GM23338 (cell line): ENCODE data around the gene TMEM61. TPM values are rescaled to one million over a fixed set of nuclear protein-coding genes. Genes with fewer than 3 reads are reported as not detected.

Experiments used
- ATAC-seq: fragments of 200-7000 bp; cut with Tn5 transposase; 3 replicates; pipeline ENCODE4 v1.9.1; 2020
- DNase-seq: peaks from one replicate; pipeline ENCODE4 v3.0.0-alpha.2; 2015; ENCODE audit warnings: low spot score
- H2AFZ ChIP-seq: fragments of 200-600 bp; sonication (generic); 2 replicates; pipeline ENCODE4 v1.8.0; 2016; ENCODE audit warnings: antibody characterized with exemption, mild to moderate bottlenecking, moderate library complexity
- H3F3A ChIP-seq: fragments of 200-600 bp; sonication (generic); replicated peaks from 2 replicates; pipeline ENCODE4 v1.8.0; 2017; ENCODE audit warnings: antibody characterized with exemption, mixed run types, low read depth
- H3K27ac ChIP-seq: fragments of 200-600 bp; sonication (generic); 2 replicates; pipeline ENCODE4 v1.6.1; 2016; ENCODE audit warnings: low read depth
- H3K27me3 ChIP-seq: fragments of 200-600 bp; sonication (generic); 2 replicates; pipeline ENCODE4 v1.8.0; 2016; ENCODE audit warnings: mild to moderate bottlenecking, mixed run types, moderate library complexity; ENCODE audit not compliant: insufficient read depth
- H3K36me3 ChIP-seq: fragments of 200-600 bp; sonication (generic); 2 replicates; pipeline ENCODE4 v1.8.0; 2016; ENCODE audit warnings: mild to moderate bottlenecking; ENCODE audit not compliant: insufficient read depth
- H3K4me1 ChIP-seq: fragments of 200-600 bp; sonication (generic); 2 replicates; pipeline ENCODE4 v1.8.0; 2016; ENCODE audit warnings: mild to moderate bottlenecking, moderate library complexity; ENCODE audit not compliant: insufficient read depth
- H3K4me2 ChIP-seq: fragments of 200-600 bp; sonication (generic); 2 replicates; pipeline ENCODE4 v1.7.1; 2017; ENCODE audit warnings: mixed run types
- H3K4me3 ChIP-seq: fragments of 200-600 bp; sonication (generic); 2 replicates; pipeline ENCODE4 v1.6.1; 2016; ENCODE audit warnings: mixed run types
- H3K79me2 ChIP-seq: fragments of 200-600 bp; sonication (generic); replicated peaks from 2 replicates; pipeline ENCODE4 v1.8.0; 2017; ENCODE audit warnings: mild to moderate bottlenecking; ENCODE audit not compliant: insufficient read depth
- H3K9me2 ChIP-seq: fragments of 200-600 bp; sonication (generic); 2 replicates; pipeline ENCODE4 v1.8.0; 2017; ENCODE audit not compliant: insufficient read depth
- H4K20me1 ChIP-seq: fragments of 200-600 bp; sonication (generic); replicated peaks from 2 replicates; pipeline ENCODE4 v1.8.0; 2017; ENCODE audit warnings: mild to moderate bottlenecking; ENCODE audit not compliant: insufficient read depth
- H3K27ac Mint-ChIP-seq: 2 replicates; pipeline ENCODE4 v1.8.0; 2020; ENCODE audit warnings: inconsistent platforms, mild to moderate bottlenecking, moderate library complexity, mixed read lengths
- H3K27me3 Mint-ChIP-seq: 3 replicates; pipeline ENCODE4 v1.8.0; 2022; ENCODE audit warnings: low read depth, mild to moderate bottlenecking, moderate library complexity, mixed read lengths, inconsistent platforms; ENCODE audit not compliant: insufficient read depth, poor library complexity
- H3K36me3 Mint-ChIP-seq: 3 replicates; pipeline ENCODE4 v1.8.0; 2021; ENCODE audit warnings: low read depth, mild to moderate bottlenecking, inconsistent platforms, moderate library complexity, mixed read lengths
- H3K4me1 Mint-ChIP-seq: 3 replicates; pipeline ENCODE4 v1.8.0; 2020; ENCODE audit warnings: mild to moderate bottlenecking, inconsistent platforms, mixed read lengths
- H3K4me3 Mint-ChIP-seq: 3 replicates; pipeline ENCODE4 v1.8.0; 2021; ENCODE audit warnings: moderate library complexity, mild to moderate bottlenecking, inconsistent platforms, mixed read lengths
- H3K9me3 Mint-ChIP-seq: 3 replicates; pipeline ENCODE4 v1.8.0; 2020; ENCODE audit warnings: moderate library complexity, mild to moderate bottlenecking, inconsistent platforms, mixed read lengths
- CREB1 ChIP-seq: fragments of 250-450 bp; sonication (Bioruptor Pico); IDR thresholded peaks from 2 replicates; pipeline ENCODE4 v1.5.0; 2020; ENCODE audit warnings: low read depth, mild to moderate bottlenecking, moderate library complexity
- EZH2 ChIP-seq: fragments of 200-600 bp; sonication (generic); IDR thresholded peaks from one replicate; pipeline ENCODE4 v1.8.0; 2017; ENCODE audit warnings: antibody characterized with exemption, mild to moderate bottlenecking, low read depth; ENCODE audit not compliant: unreplicated experiment
- EZH2phosphoT487 ChIP-seq: fragments of 200-600 bp; sonication (generic); IDR thresholded peaks from one replicate; pipeline ENCODE4 v1.8.1; 2018; ENCODE audit warnings: antibody characterized with exemption; ENCODE audit not compliant: unreplicated experiment
- JUNB ChIP-seq: IDR thresholded peaks from one replicate; pipeline ENCODE4 v1.6.1; 2016; ENCODE audit warnings: antibody characterized with exemption; ENCODE audit not compliant: unreplicated experiment
- NANOG ChIP-seq: IDR thresholded peaks from 2 replicates; pipeline ENCODE4 v1.6.1; 2016; ENCODE audit warnings: antibody characterized with exemption, borderline replicate concordance
- STAT1 ChIP-seq: IDR thresholded peaks from one replicate; pipeline ENCODE4 v1.6.1; 2016; ENCODE audit warnings: antibody characterized with exemption; ENCODE audit not compliant: unreplicated experiment
- ZNF331 ChIP-seq: fragments of 250-450 bp; sonication (Bioruptor Pico); IDR thresholded peaks from 2 replicates; pipeline ENCODE4 v1.5.0; 2020; ENCODE audit warnings: low read depth, mild to moderate bottlenecking, moderate library complexity
- polyA plus RNA-seq: library from polyadenylated mRNA; unstranded; fragments of >200 nt; fragmentation: Nextera tagmentation; extraction: Ambion mirVana; gene quantifications from 2 replicates; pipeline ENCODE4 v1.2.1, GENCODE V29; 2016
- total RNA-seq: library from RNA; depleted of rRNA; stranded (reverse); fragments of >200 nt; shearing (Covaris generic); gene quantifications from 2 replicates; pipeline ENCODE4 v1.2.3, GENCODE V29; 2014
- TF ChIP-seq, protein P1 (sequence below): fragments of 250-450 bp; sonication (Bioruptor Pico); IDR thresholded peaks from 2 replicates; pipeline ENCODE4 v1.5.0; 2020; ENCODE audit warnings: mild to moderate bottlenecking, moderate library complexity
- TF ChIP-seq, protein P2 (sequence below): IDR thresholded peaks from one replicate; pipeline ENCODE4 v1.6.1; 2018; ENCODE audit warnings: antibody characterized with exemption; ENCODE audit not compliant: unreplicated experiment
- TF ChIP-seq, protein P3 (sequence below), 2 experiments: fragments of 200-600 bp in 1 of 2; sonication (generic) in 1 of 2; conservative IDR thresholded peaks; 2 replicates each; pipeline versions ENCODE4 v1.5.1 to v1.6.1; 2016 to 2017; ENCODE audit warnings: antibody characterized with exemption in 2 of 2, low read depth in 2 of 2, mild to moderate bottlenecking in 2 of 2, moderate library complexity in 1 of 2

TMEM61 gene
- total and polyA plus RNA-seq, 2 experiments from 2014 or later: 2.0 to 3.6 TPM

DNA sequence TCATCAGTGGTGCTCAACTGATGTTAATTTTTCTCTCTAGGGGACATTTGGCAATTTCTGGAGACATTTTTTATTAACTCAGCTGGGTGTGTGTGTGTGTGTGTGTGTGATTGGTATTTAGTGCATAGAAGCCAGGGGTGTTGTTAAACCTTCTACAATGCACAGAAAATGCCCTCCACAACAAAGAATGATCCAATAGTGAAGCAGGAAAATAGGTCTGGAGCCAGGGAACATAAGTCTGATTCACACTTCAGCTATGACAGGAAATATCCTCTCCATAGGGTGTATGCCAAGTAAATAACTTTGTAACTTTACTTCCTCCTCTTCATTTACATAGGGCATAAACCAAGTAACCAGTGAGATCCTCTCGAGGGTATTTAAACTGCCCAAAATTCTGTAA lies 25.1 kb upstream of the TMEM61 start:
- TF ChIP-seq ZNF331 (CRISPR knock-in tag) (no peak), CREB1 (CRISPR knock-in tag) (no peak), STAT1 (no peak)
- TF ChIP-seq, protein P1, sequence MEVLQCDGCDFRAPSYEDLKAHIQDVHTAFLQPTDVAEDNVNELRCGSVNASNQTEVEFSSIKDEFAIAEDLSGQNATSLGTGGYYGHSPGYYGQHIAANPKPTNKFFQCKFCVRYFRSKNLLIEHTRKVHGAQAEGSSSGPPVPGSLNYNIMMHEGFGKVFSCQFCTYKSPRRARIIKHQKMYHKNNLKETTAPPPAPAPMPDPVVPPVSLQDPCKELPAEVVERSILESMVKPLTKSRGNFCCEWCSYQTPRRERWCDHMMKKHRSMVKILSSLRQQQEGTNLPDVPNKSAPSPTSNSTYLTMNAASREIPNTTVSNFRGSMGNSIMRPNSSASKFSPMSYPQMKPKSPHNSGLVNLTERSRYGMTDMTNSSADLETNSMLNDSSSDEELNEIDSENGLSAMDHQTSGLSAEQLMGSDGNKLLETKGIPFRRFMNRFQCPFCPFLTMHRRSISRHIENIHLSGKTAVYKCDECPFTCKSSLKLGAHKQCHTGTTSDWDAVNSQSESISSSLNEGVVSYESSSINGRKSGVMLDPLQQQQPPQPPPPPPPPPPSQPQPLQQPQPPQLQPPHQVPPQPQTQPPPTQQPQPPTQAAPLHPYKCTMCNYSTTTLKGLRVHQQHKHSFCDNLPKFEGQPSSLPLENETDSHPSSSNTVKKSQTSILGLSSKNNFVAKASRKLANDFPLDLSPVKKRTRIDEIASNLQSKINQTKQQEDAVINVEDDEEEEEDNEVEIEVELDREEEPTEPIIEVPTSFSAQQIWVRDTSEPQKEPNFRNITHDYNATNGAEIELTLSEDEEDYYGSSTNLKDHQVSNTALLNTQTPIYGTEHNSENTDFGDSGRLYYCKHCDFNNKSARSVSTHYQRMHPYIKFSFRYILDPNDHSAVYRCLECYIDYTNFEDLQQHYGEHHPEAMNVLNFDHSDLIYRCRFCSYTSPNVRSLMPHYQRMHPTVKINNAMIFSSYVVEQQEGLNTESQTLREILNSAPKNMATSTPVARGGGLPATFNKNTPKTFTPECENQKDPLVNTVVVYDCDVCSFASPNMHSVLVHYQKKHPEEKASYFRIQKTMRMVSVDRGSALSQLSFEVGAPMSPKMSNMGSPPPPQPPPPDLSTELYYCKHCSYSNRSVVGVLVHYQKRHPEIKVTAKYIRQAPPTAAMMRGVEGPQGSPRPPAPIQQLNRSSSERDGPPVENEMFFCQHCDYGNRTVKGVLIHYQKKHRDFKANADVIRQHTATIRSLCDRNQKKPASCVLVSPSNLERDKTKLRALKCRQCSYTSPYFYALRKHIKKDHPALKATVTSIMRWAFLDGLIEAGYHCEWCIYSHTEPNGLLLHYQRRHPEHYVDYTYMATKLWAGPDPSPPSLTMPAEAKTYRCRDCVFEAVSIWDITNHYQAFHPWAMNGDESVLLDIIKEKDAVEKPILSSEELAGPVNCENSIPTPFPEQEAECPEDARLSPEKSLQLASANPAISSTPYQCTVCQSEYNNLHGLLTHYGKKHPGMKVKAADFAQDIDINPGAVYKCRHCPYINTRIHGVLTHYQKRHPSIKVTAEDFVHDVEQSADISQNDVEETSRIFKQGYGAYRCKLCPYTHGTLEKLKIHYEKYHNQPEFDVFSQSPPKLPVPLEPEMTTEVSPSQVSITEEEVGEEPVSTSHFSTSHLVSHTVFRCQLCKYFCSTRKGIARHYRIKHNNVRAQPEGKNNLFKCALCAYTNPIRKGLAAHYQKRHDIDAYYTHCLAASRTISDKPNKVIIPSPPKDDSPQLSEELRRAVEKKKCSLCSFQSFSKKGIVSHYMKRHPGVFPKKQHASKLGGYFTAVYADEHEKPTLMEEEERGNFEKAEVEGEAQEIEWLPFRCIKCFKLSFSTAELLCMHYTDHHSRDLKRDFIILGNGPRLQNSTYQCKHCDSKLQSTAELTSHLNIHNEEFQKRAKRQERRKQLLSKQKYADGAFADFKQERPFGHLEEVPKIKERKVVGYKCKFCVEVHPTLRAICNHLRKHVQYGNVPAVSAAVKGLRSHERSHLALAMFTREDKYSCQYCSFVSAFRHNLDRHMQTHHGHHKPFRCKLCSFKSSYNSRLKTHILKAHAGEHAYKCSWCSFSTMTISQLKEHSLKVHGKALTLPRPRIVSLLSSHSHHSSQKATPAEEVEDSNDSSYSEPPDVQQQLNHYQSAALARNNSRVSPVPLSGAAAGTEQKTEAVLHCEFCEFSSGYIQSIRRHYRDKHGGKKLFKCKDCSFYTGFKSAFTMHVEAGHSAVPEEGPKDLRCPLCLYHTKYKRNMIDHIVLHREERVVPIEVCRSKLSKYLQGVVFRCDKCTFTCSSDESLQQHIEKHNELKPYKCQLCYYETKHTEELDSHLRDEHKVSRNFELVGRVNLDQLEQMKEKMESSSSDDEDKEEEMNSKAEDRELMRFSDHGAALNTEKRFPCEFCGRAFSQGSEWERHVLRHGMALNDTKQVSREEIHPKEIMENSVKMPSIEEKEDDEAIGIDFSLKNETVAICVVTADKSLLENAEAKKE (CRISPR knock-in tag): no peak
- Histone ChIP-seq H2AFZ (no peak overlapping the region), H3K27ac (no peak overlapping the region), H3K9me2 (no peaks in the 10 kb centered on the region), H3K36me3 (no peaks in the 10 kb centered on the region; the same call in 1 of the 2 replicates), H3K4me1 (peaks cover 16% of the 10 kb centered on the region), H3K4me3 (no peak overlapping the region), H4K20me1 (no peaks in the 10 kb centered on the region), H3K4me2 (no peak overlapping the region), H3F3A (no peaks in the 10 kb centered on the region), H3K27me3 (no peaks in the 10 kb centered on the region), H3K79me2 (no peaks in the 10 kb centered on the region)
- Mint-ChIP-seq H3K4me3 (no peak overlapping the region), H3K4me1 (peaks cover 15% of the 10 kb centered on the region), H3K27me3 (peaks cover 4% of the 10 kb centered on the region), H3K9me3 (peaks cover 62% of the 10 kb centered on the region), H3K36me3 (peaks cover 51% of the 10 kb centered on the region), H3K27ac (no peak overlapping the region)
- ATAC-seq (no peak), DNase-seq (no peak)

DNA sequence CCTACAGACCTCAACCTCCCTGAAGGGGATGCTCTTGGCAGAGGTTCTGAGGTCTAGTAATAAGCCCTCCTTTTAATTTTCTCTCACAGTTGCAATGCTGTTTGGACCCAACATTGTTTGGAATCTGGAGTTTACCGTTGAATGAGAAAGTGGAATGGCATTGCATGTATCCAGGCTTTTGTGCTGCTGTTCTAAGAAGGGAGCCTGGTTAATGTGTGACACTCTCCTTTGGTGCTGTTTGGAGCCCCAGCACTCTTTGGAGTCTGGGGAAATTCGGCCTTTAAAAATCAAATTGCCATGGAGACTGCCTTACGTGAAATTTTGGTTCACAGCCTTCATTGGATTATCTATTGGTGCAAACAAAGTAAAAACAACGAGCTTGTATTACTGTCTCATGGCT lies 23.7 kb upstream of the TMEM61 start:
- no peaks in the 10 kb centered on the region for H3F3A ChIP-seq
- H3K36me3 ChIP-seq: no peaks in the 10 kb centered on the region; the same call in 1 of the 2 replicates
- no peaks in the 10 kb centered on the region for H4K20me1 ChIP-seq
- H3K27me3 Mint-ChIP-seq: no peaks in the 10 kb centered on the region
- no peaks in the 10 kb centered on the region for H3K9me2 ChIP-seq
- H3K27me3 ChIP-seq: no peaks in the 10 kb centered on the region
- no peaks in the 10 kb centered on the region for H3K79me2 ChIP-seq
- peaks cover 3% of the 10 kb centered on the region for H3K4me1 Mint-ChIP-seq
- H3K4me3 ChIP-seq: no peak overlapping the region
- H3K27ac Mint-ChIP-seq: no peak overlapping the region
- ATAC-seq (no peak), DNase-seq (no peak)
- H3K36me3 Mint-ChIP-seq: peaks cover 51% of the 10 kb centered on the region
- no peak overlapping the region for H3K4me2 ChIP-seq
- H3K27ac ChIP-seq: no peak overlapping the region
- peaks cover 65% of the 10 kb centered on the region for H3K9me3 Mint-ChIP-seq
- H3K4me3 Mint-ChIP-seq: no peak overlapping the region
- H3K4me1 ChIP-seq: peaks cover 14% of the 10 kb centered on the region
- no peak overlapping the region for H2AFZ ChIP-seq
- TF ChIP-seq, protein P2, sequence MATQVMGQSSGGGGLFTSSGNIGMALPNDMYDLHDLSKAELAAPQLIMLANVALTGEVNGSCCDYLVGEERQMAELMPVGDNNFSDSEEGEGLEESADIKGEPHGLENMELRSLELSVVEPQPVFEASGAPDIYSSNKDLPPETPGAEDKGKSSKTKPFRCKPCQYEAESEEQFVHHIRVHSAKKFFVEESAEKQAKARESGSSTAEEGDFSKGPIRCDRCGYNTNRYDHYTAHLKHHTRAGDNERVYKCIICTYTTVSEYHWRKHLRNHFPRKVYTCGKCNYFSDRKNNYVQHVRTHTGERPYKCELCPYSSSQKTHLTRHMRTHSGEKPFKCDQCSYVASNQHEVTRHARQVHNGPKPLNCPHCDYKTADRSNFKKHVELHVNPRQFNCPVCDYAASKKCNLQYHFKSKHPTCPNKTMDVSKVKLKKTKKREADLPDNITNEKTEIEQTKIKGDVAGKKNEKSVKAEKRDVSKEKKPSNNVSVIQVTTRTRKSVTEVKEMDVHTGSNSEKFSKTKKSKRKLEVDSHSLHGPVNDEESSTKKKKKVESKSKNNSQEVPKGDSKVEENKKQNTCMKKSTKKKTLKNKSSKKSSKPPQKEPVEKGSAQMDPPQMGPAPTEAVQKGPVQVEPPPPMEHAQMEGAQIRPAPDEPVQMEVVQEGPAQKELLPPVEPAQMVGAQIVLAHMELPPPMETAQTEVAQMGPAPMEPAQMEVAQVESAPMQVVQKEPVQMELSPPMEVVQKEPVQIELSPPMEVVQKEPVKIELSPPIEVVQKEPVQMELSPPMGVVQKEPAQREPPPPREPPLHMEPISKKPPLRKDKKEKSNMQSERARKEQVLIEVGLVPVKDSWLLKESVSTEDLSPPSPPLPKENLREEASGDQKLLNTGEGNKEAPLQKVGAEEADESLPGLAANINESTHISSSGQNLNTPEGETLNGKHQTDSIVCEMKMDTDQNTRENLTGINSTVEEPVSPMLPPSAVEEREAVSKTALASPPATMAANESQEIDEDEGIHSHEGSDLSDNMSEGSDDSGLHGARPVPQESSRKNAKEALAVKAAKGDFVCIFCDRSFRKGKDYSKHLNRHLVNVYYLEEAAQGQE: no peak
- TF ChIP-seq EZH2: no peak
- TF ChIP-seq EZH2phosphoT487: no peak
- no peak for TF ChIP-seq STAT1
- TF ChIP-seq NANOG: no peak
- no peak for TF ChIP-seq ZNF331 (CRISPR knock-in tag)
- TF ChIP-seq JUNB: no peak
- TF ChIP-seq, protein P3, sequence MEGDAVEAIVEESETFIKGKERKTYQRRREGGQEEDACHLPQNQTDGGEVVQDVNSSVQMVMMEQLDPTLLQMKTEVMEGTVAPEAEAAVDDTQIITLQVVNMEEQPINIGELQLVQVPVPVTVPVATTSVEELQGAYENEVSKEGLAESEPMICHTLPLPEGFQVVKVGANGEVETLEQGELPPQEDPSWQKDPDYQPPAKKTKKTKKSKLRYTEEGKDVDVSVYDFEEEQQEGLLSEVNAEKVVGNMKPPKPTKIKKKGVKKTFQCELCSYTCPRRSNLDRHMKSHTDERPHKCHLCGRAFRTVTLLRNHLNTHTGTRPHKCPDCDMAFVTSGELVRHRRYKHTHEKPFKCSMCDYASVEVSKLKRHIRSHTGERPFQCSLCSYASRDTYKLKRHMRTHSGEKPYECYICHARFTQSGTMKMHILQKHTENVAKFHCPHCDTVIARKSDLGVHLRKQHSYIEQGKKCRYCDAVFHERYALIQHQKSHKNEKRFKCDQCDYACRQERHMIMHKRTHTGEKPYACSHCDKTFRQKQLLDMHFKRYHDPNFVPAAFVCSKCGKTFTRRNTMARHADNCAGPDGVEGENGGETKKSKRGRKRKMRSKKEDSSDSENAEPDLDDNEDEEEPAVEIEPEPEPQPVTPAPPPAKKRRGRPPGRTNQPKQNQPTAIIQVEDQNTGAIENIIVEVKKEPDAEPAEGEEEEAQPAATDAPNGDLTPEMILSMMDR (conservative IDR thresholded peaks at IDR 0.05; ENCODE audit: low read depth in 2 of 2): no peak
- TF ChIP-seq CREB1 (CRISPR knock-in tag): no peak
